ENCODE results near the gene BACE2. TPM values are rescaled to one million over a fixed set of nuclear protein-coding genes. Genes with fewer than 3 reads are reported as not detected.

BACE2 gene
- polyA plus RNA-seq, 1 donor (not counting 4 experiments of a cell fraction or from before 2014, with no cell fraction given), result 130 TPM

GRCh38 chr21:41219498-41220207, 51.7 kb downstream of the BACE2 start:
- no peak overlapping the region for H3K27ac ChIP-seq (ENCODE audit: control insufficient read depth, insufficient read depth, low read length)
- no peak overlapping the region for H2AFZ ChIP-seq (ENCODE audit: control insufficient read depth, low read length)
- no peak overlapping the region for H3K4me3 ChIP-seq (ENCODE audit: control insufficient read depth in 2 of 3, extremely low read depth in 1 of 3, insufficient read depth in 2 of 3, low read depth in 1 of 3, low read length in 3 of 3)
- dilution Hi-C loops (cut with MboI; ENCODE audit: extremely low pct_ligation_motif_present, low sequenced_read_pairs), result no loop called here
- H3K9ac ChIP-seq (ENCODE audit: control insufficient read depth, extremely low read depth, insufficient read depth, low read length), result no peak overlapping the region
- no peaks in the 10 kb centered on the region for H3K4me1 ChIP-seq (ENCODE audit: control insufficient read depth, extremely low read depth, insufficient read depth, low read length)
- H3K36me3 ChIP-seq (ENCODE audit: control insufficient read depth in 2 of 2, extremely low read depth in 1 of 2, insufficient read depth in 2 of 2, low read length in 2 of 2), result peaks cover 0 to 3% of the 10 kb centered on the region in 2 experiments
- H3K9me3 ChIP-seq (ENCODE audit: control insufficient read depth, low read depth, low read length), result no peaks in the 10 kb centered on the region
- H4K20me1 ChIP-seq (ENCODE audit: control insufficient read depth, extremely low read depth, insufficient read depth, low read length), result peaks cover 6% of the 10 kb centered on the region
- no peaks in the 10 kb centered on the region for H3K27me3 ChIP-seq (ENCODE audit: control insufficient read depth, extremely low read depth, insufficient read depth, low read length)
- no peak for TF ChIP-seq CTCF (optimal IDR thresholded peaks at IDR 0.05 in 1 of 3, IDR thresholded peaks at IDR 0.05 in 1 of 3, conservative IDR thresholded peaks at IDR 0.05 in 1 of 3; ENCODE audit: extremely low read depth in 1 of 3, insufficient read depth in 2 of 3, low read length in 3 of 3)
- no peak for TF ChIP-seq EZH2 (IDR thresholded peaks at IDR 0.05; ENCODE audit: low read length)
- H3K4me2 ChIP-seq (ENCODE audit: control insufficient read depth, extremely low read depth, insufficient read depth, low read depth, low read length), result no peak overlapping the region
- no peak for DNase-seq (ENCODE audit: low read depth, low spot score)
- no peaks in the 10 kb centered on the region for H3K9me1 ChIP-seq (ENCODE audit: control insufficient read depth, extremely low read depth, insufficient read depth, low read length)
- H3K79me2 ChIP-seq (ENCODE audit: control insufficient read depth, insufficient read depth, low read length), result peaks cover 62% of the 10 kb centered on the region
- peak; percentile 74 for FAIRE-seq

GRCh38 chr21:41220208-41220733, 52.3 kb downstream of the BACE2 start:
- H4K20me1 ChIP-seq (ENCODE audit: control insufficient read depth, extremely low read depth, insufficient read depth, low read length), result peaks cover 6% of the 10 kb centered on the region
- H3K9me3 ChIP-seq (ENCODE audit: control insufficient read depth, low read depth, low read length), result no peaks in the 10 kb centered on the region
- no peak for DNase-seq (ENCODE audit: low read depth, low spot score)
- FAIRE-seq, result no peak
- no peaks in the 10 kb centered on the region for H3K9me1 ChIP-seq (ENCODE audit: control insufficient read depth, extremely low read depth, insufficient read depth, low read length)
- H3K4me2 ChIP-seq (ENCODE audit: control insufficient read depth, extremely low read depth, insufficient read depth, low read depth, low read length), result no peak overlapping the region
- H3K9ac ChIP-seq (ENCODE audit: control insufficient read depth, extremely low read depth, insufficient read depth, low read length), result no peak overlapping the region
- H3K4me3 ChIP-seq (ENCODE audit: control insufficient read depth in 2 of 3, extremely low read depth in 1 of 3, insufficient read depth in 2 of 3, low read depth in 1 of 3, low read length in 3 of 3), result no peak overlapping the region
- H3K27me3 ChIP-seq (ENCODE audit: control insufficient read depth, extremely low read depth, insufficient read depth, low read length), result no peaks in the 10 kb centered on the region
- H2AFZ ChIP-seq (ENCODE audit: control insufficient read depth, low read length), result no peak overlapping the region
- peaks cover 0 to 3% of the 10 kb centered on the region in 2 experiments for H3K36me3 ChIP-seq (ENCODE audit: control insufficient read depth in 2 of 2, extremely low read depth in 1 of 2, insufficient read depth in 2 of 2, low read length in 2 of 2)
- no peak for TF ChIP-seq EZH2 (IDR thresholded peaks at IDR 0.05; ENCODE audit: low read length)
- no peak for TF ChIP-seq CTCF (optimal IDR thresholded peaks at IDR 0.05 in 1 of 3, IDR thresholded peaks at IDR 0.05 in 1 of 3, conservative IDR thresholded peaks at IDR 0.05 in 1 of 3; ENCODE audit: extremely low read depth in 1 of 3, insufficient read depth in 2 of 3, low read length in 3 of 3)
- H3K4me1 ChIP-seq (ENCODE audit: control insufficient read depth, extremely low read depth, insufficient read depth, low read length), result no peaks in the 10 kb centered on the region
- dilution Hi-C loops (cut with MboI; ENCODE audit: extremely low pct_ligation_motif_present, low sequenced_read_pairs), result no loop called here
- H3K27ac ChIP-seq (ENCODE audit: control insufficient read depth, insufficient read depth, low read length), result no peak overlapping the region
- H3K79me2 ChIP-seq (ENCODE audit: control insufficient read depth, insufficient read depth, low read length), result peaks cover 57% of the 10 kb centered on the region

Data from keratinocyte (primary cell).